Right atrium auricular region (tissue), 2 donors: ENCODE data around the gene KCNMA1. TPM values are rescaled to one million over a fixed set of nuclear protein-coding genes. Genes with fewer than 3 reads are reported as not detected.

ENCODE experiments used
- DNase-seq: peaks from one replicate; pipeline ENCODE4 v3.0.0-alpha.2; 2019; ENCODE audit warnings: low spot score
- H3K27ac ChIP-seq, 2 donors: fragments of 200-600 bp; sonication (generic); 1 replicate in 1 of 2; 2 replicates in 1 of 2; pipeline ENCODE4 v1.5.1; 2016 to 2019
- H3K27me3 ChIP-seq, 2 donors: fragments of 200-600 bp; sonication (generic); one replicate each; pipeline versions ENCODE4 v1.5.1 to v1.6.0; 2017 to 2019
- H3K36me3 ChIP-seq: fragments of 200-600 bp; sonication (generic); one replicate; pipeline ENCODE4 v1.5.1; 2016
- H3K4me1 ChIP-seq, 2 donors: fragments of 200-600 bp; sonication (generic); one replicate each; pipeline versions ENCODE4 v1.5.1 to v1.6.0; 2017 to 2019
- H3K4me3 ChIP-seq, 2 donors: fragments of 200-600 bp; sonication (generic); 1 replicate in 1 of 2; 2 replicates in 1 of 2; pipeline ENCODE4 v1.5.1; 2017 to 2019; ENCODE audit warnings: mild to moderate bottlenecking in 1 of 2, moderate library complexity in 1 of 2
- H3K9me3 ChIP-seq, 2 donors: fragments of 200-600 bp; sonication (generic); one replicate each; pipeline ENCODE4 v1.5.1; 2019
- total RNA-seq, 2 donors: library from RNA; depleted of rRNA; stranded (reverse); fragments of >200 nt; gene quantifications; one replicate each; pipeline ENCODE4 v1.1.0, GENCODE V29; 2016
- TF ChIP-seq, protein P1 (sequence below), 2 donors: fragments of 200-600 bp; sonication (generic); IDR thresholded peaks; one replicate each; pipeline ENCODE4 v1.5.1; 2019; ENCODE audit warnings: antibody characterized with exemption in 2 of 2

The KCNMA1 gene
- total RNA-seq, 2 donors from 2014 or later = 2.3 to 3.5 TPM

GRCh38 chr10:77101341-77101740 lies 536.3 kb downstream of the KCNMA1 start:
- no peaks in the 10 kb centered on the region for H3K27me3 ChIP-seq
- TF ChIP-seq, protein P1, sequence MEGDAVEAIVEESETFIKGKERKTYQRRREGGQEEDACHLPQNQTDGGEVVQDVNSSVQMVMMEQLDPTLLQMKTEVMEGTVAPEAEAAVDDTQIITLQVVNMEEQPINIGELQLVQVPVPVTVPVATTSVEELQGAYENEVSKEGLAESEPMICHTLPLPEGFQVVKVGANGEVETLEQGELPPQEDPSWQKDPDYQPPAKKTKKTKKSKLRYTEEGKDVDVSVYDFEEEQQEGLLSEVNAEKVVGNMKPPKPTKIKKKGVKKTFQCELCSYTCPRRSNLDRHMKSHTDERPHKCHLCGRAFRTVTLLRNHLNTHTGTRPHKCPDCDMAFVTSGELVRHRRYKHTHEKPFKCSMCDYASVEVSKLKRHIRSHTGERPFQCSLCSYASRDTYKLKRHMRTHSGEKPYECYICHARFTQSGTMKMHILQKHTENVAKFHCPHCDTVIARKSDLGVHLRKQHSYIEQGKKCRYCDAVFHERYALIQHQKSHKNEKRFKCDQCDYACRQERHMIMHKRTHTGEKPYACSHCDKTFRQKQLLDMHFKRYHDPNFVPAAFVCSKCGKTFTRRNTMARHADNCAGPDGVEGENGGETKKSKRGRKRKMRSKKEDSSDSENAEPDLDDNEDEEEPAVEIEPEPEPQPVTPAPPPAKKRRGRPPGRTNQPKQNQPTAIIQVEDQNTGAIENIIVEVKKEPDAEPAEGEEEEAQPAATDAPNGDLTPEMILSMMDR (IDR thresholded peaks at IDR 0.05) = no peak

GRCh38 chr10:77099136-77099535 lies 538.5 kb downstream of the KCNMA1 start:
- Histone ChIP-seq H3K27ac (no peak overlapping the region), H3K4me3 (no peak overlapping the region), H3K4me1 (no peaks in the 10 kb centered on the region), H3K9me3 (no peaks in the 10 kb centered on the region), H3K27me3 (no peaks in the 10 kb centered on the region), H3K36me3 (no peaks in the 10 kb centered on the region)
- DNase-seq = no peak
- TF ChIP-seq, protein P1 (IDR thresholded peaks at IDR 0.05) = no peak

More at GRCh38 chr10:77101341-77101740, 536.3 kb downstream of the KCNMA1 start:
- H3K36me3 ChIP-seq = no peaks in the 10 kb centered on the region
- no peak overlapping the region for H3K27ac ChIP-seq
- H3K9me3 ChIP-seq = no peaks in the 10 kb centered on the region
- DNase-seq = no peak
- no peaks in the 10 kb centered on the region for H3K4me1 ChIP-seq
- H3K4me3 ChIP-seq = no peak overlapping the region

DNA sequence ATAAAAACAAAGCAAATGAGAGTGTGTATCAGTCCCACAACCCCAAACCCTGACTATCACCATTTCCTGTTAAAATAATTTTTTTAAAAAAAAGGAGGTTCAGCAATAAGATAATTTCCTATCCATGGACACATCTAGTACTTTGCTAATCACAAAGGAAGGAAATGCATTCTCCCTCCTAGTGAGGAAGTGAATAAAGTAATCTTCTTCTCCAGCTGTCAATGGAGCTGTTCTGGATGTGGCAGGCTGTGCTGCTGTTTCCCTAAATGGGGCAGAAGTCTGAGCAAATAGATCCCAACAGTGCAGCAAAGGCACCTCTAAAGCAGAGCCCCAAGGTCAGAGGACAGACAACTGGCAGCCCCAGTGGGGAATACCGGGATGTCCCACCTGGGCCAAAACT lies 540.0 kb downstream of the KCNMA1 start:
- Histone ChIP-seq H3K9me3 (no peaks in the 10 kb centered on the region), H3K4me1 (no peaks in the 10 kb centered on the region), H3K36me3 (no peaks in the 10 kb centered on the region), H3K27ac (no peak overlapping the region), H3K4me3 (no peak overlapping the region), H3K27me3 (no peaks in the 10 kb centered on the region)
- TF ChIP-seq, protein P1 (IDR thresholded peaks at IDR 0.05) = no peak
- no peak for DNase-seq

- no peaks in the 10 kb centered on the region for H3K27me3 ChIP-seq
- H3K27ac ChIP-seq = no peak overlapping the region
- H3K9me3 ChIP-seq = no peaks in the 10 kb centered on the region
- H3K4me1 ChIP-seq = no peaks in the 10 kb centered on the region
- TF ChIP-seq, protein P1 (IDR thresholded peaks at IDR 0.05) = no peak
- DNase-seq = no peak
- no peaks in the 10 kb centered on the region for H3K36me3 ChIP-seq
- H3K4me3 ChIP-seq = no peak overlapping the region
Measured at GRCh38 chr10:77093126-77093525, 544.5 kb downstream of the KCNMA1 start.

DNA sequence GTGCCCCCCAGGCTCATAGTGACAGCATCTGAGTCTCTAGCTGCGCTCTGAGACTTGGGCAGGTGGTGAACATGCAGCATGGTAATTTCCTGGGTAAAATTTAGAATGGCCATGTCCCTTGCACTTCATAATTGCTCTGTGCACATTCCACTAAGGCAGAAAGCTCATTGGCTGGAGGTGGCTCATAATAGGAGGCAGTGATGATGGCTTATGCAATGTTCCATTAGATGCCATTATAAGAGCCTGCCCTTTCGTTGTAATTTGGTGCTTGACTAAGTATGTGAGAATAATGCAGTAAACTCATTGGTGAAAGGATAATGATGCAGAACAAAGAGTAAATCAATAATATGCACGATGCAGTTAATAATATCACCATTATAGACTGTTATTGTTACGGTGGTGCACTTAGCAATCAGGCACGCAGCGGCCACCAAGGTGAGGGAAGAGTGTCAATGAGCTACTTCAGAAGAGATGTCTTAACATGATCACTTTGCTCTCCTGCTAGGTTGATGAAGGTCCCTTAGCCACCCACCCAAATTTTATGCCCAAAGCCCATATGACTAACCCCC lies 545.9 kb downstream of the KCNMA1 start:
- no peaks in the 10 kb centered on the region for H3K9me3 ChIP-seq
- TF ChIP-seq, protein P1 (IDR thresholded peaks at IDR 0.05) = no peak
- no peaks in the 10 kb centered on the region for H3K36me3 ChIP-seq
- DNase-seq = no peak
- H3K4me1 ChIP-seq = no peaks in the 10 kb centered on the region
- no peak overlapping the region for H3K4me3 ChIP-seq
- no peak overlapping the region for H3K27ac ChIP-seq
- H3K27me3 ChIP-seq = no peaks in the 10 kb centered on the region
